H9 (cell line): ENCODE results near the gene ZNF611. TPM values are rescaled to one million over a fixed set of nuclear protein-coding genes. Genes with fewer than 3 reads are reported as not detected.

Source experiments
- DNase-seq: peaks from one replicate; pipeline ENCODE4 v3.0.0-alpha.2; 2017
- H2AFZ ChIP-seq: one replicate; pipeline ENCODE4 v1.6.1; 2013; ENCODE audit warnings: mild to moderate bottlenecking, low read length, control low read depth, moderate library complexity
- H2AK5ac ChIP-seq: 2 replicates; pipeline ENCODE4 v1.6.1; 2013; ENCODE audit warnings: low read length, control low read depth, mixed read lengths; ENCODE audit not compliant: insufficient read length
- H2BK120ac ChIP-seq: one replicate; pipeline ENCODE4 v1.6.1; 2013; ENCODE audit warnings: low read depth, mild to moderate bottlenecking, low read length, control low read depth, inconsistent platforms; ENCODE audit not compliant: poor library complexity, severe bottlenecking
- H2BK12ac ChIP-seq: 2 replicates; pipeline ENCODE4 v1.6.1; 2013; ENCODE audit warnings: low read length, control low read depth, mixed read lengths, low read depth; ENCODE audit not compliant: insufficient read length
- H2BK15ac ChIP-seq: 2 replicates; pipeline ENCODE4 v1.6.1; 2013; ENCODE audit warnings: low read depth, low read length, control low read depth
- H2BK20ac ChIP-seq: one replicate; pipeline ENCODE4 v1.6.1; 2013; ENCODE audit warnings: low read depth, mild to moderate bottlenecking, low read length, control low read depth, inconsistent platforms; ENCODE audit not compliant: poor library complexity, severe bottlenecking
- H2BK5ac ChIP-seq: 2 replicates; pipeline ENCODE4 v1.6.1; 2013; ENCODE audit warnings: low read length, control low read depth, mixed read lengths; ENCODE audit not compliant: insufficient read length
- H3K14ac ChIP-seq: 2 replicates; pipeline ENCODE4 v1.6.1; 2013; ENCODE audit warnings: low read length, control low read depth; ENCODE audit not compliant: insufficient read depth
- H3K18ac ChIP-seq: 2 replicates; pipeline ENCODE4 v1.6.1; 2013; ENCODE audit warnings: low read depth, mild to moderate bottlenecking, mixed read lengths, low read length, control low read depth; ENCODE audit not compliant: insufficient read length
- H3K23ac ChIP-seq: 2 replicates; pipeline ENCODE4 v1.6.1; 2013; ENCODE audit warnings: low read length, control low read depth, mixed read lengths, low read depth; ENCODE audit not compliant: insufficient read length
- H3K23me2 ChIP-seq: 2 replicates; pipeline ENCODE4 v1.6.1; 2013; ENCODE audit warnings: low read depth, mild to moderate bottlenecking, mixed read lengths, low read length, control low read depth; ENCODE audit not compliant: insufficient read length, poor library complexity, severe bottlenecking
- H3K27ac ChIP-seq: 2 replicates; pipeline ENCODE4 v1.5.1; 2013; ENCODE audit warnings: low read length, control low read depth, mixed read lengths, low read depth; ENCODE audit not compliant: insufficient read length
- H3K27me3 ChIP-seq: 2 replicates; pipeline ENCODE4 v1.6.1; 2013; ENCODE audit warnings: low read length, control low read depth, inconsistent platforms; ENCODE audit not compliant: insufficient read depth
- H3K4ac ChIP-seq: 2 replicates; pipeline ENCODE4 v1.6.1; 2013; ENCODE audit warnings: low read depth, mild to moderate bottlenecking, control low read depth, inconsistent platforms, low read length, moderate library complexity
- H3K4me1 ChIP-seq: 2 replicates; pipeline ENCODE4 v1.6.1; 2013; ENCODE audit warnings: low read length, control low read depth, inconsistent platforms; ENCODE audit not compliant: insufficient read depth
- H3K4me2 ChIP-seq: 2 replicates; pipeline ENCODE4 v1.6.1; 2013; ENCODE audit warnings: low read length, control low read depth, mixed read lengths; ENCODE audit not compliant: insufficient read length, insufficient read depth
- H3K56ac ChIP-seq: 2 replicates; pipeline ENCODE4 v1.6.1; 2013; ENCODE audit warnings: low read depth, mild to moderate bottlenecking, mixed read lengths, low read length, control low read depth; ENCODE audit not compliant: insufficient read length
- H3K79me1 ChIP-seq: 2 replicates; pipeline ENCODE4 v1.6.1; 2013; ENCODE audit warnings: low read depth, mild to moderate bottlenecking, moderate library complexity, low read length, control low read depth, inconsistent platforms; ENCODE audit not compliant: insufficient read depth, poor library complexity, severe bottlenecking
- H3K79me2 ChIP-seq: 2 replicates; pipeline ENCODE4 v1.6.1; 2013; ENCODE audit warnings: low read length, control low read depth, inconsistent platforms; ENCODE audit not compliant: insufficient read depth
- H3K9ac ChIP-seq: 2 replicates; pipeline ENCODE4 v1.6.1; 2013; ENCODE audit warnings: low read length, control low read depth, mixed read lengths; ENCODE audit not compliant: insufficient read length; ENCODE audit errors: extremely low read depth
- H3K9me3 ChIP-seq: one replicate; pipeline ENCODE4 v1.6.1; 2013; ENCODE audit warnings: low read depth, low read length, inconsistent platforms; ENCODE audit not compliant: control insufficient read depth
- H3T11ph ChIP-seq: one replicate; pipeline ENCODE4 v1.6.1; 2013; ENCODE audit warnings: mild to moderate bottlenecking, low read length, control low read depth, inconsistent platforms
- H4K20me1 ChIP-seq: one replicate; pipeline ENCODE4 v1.6.1; 2013; ENCODE audit not compliant: control insufficient read depth, insufficient read length, insufficient read depth
- H4K5ac ChIP-seq: 2 replicates; pipeline ENCODE4 v1.6.1; 2013; ENCODE audit warnings: low read depth, mild to moderate bottlenecking, mixed read lengths, low read length, control low read depth; ENCODE audit not compliant: insufficient read length
- H4K8ac ChIP-seq: replicated peaks from 2 replicates; pipeline ENCODE4 v1.6.1; 2013; ENCODE audit warnings: low read length, control low read depth, mixed read lengths, low read depth; ENCODE audit not compliant: insufficient read length
- H4K91ac ChIP-seq: 2 replicates; pipeline ENCODE4 v1.6.1; 2013; ENCODE audit warnings: low read depth, mild to moderate bottlenecking, moderate library complexity, mixed read lengths, low read length, control low read depth; ENCODE audit not compliant: insufficient read length
- H3K27ac Mint-ChIP-seq, 3 experiments: 2 replicates in 2 of 3; 3 replicates in 1 of 3; pipeline ENCODE4 v1.8.0; 2020 to 2021; ENCODE audit warnings: mixed read lengths in 3 of 3, mild to moderate bottlenecking in 1 of 3, moderate library complexity in 1 of 3
- H3K27me3 Mint-ChIP-seq: 2 replicates; pipeline ENCODE4 v1.8.0; 2021; ENCODE audit warnings: low read depth, mild to moderate bottlenecking, moderate library complexity, mixed read lengths
- H3K36me3 Mint-ChIP-seq, 3 experiments: 2 replicates in 2 of 3; 3 replicates in 1 of 3; pipeline ENCODE4 v1.8.0; 2020 to 2021; ENCODE audit warnings: low read depth in 3 of 3, mixed read lengths in 3 of 3; ENCODE audit not compliant: insufficient read depth in 1 of 3
- H3K4me1 Mint-ChIP-seq, 2 experiments: 2 replicates each; pipeline ENCODE4 v1.8.0; 2020; ENCODE audit warnings: mixed read lengths in 2 of 2
- H3K4me3 Mint-ChIP-seq, 2 experiments: 2 replicates in 1 of 2; 3 replicates in 1 of 2; pipeline ENCODE4 v1.8.0; 2020 to 2021; ENCODE audit warnings: mild to moderate bottlenecking in 2 of 2, mixed read lengths in 2 of 2, moderate library complexity in 1 of 2
- H3K9me3 Mint-ChIP-seq, 2 experiments: 2 replicates in 1 of 2; 3 replicates in 1 of 2; pipeline ENCODE4 v1.8.0; 2020; ENCODE audit warnings: mild to moderate bottlenecking in 2 of 2, mixed read lengths in 2 of 2, moderate library complexity in 1 of 2
- CTCF ChIP-seq: fragments of 200-600 bp; sonication (generic); conservative IDR thresholded peaks from 3 replicates; pipeline ENCODE4 v1.8.0; 2021; ENCODE audit warnings: antibody characterized with exemption, mild to moderate bottlenecking
- WGBS: extraction: QIAGEN DNeasy Blood & Tissue Kit; methylation state at CpG from one replicate; pipeline ENCODE4 v1.1.7; 2013; ENCODE audit warnings: missing lambda C conversion rate, low lambda C conversion rate, mixed read lengths; ENCODE audit not compliant: insufficient read length; ENCODE audit errors: extremely low coverage; 5-methylcytosine and 5-hydroxymethylcytosine counted together
- total RNA-seq: library from RNA; stranded (reverse); gene quantifications from 2 replicates; pipeline ENCODE4 v1.2.1, GENCODE V29; 2021

ZNF611 gene
- total RNA-seq, 1 experiment from 2014 or later: 25.6 TPM

- Histone ChIP-seq H3K56ac (no peak overlapping the region), H2BK15ac (no peak overlapping the region), H4K20me1 (no peaks in the 10 kb centered on the region), H3K4me1 (no peaks in the 10 kb centered on the region), H3K4ac (no peak overlapping the region; the same call in 1 of the 2 replicates), H3K18ac (no peak overlapping the region), H2AFZ (no peak overlapping the region), H3K79me2 (no peaks in the 10 kb centered on the region), H2BK12ac (no peak overlapping the region), H3K23ac (no peak overlapping the region), H3K4me2 (no peak overlapping the region), H2AK5ac (no peak overlapping the region), H3K9me3 (no peaks in the 10 kb centered on the region), H3K9ac (no peak overlapping the region), H3K23me2 (no peaks in the 10 kb centered on the region), H3T11ph (no peak overlapping the region), H4K91ac (no peak overlapping the region), H2BK5ac (no peak overlapping the region), H3K79me1 (no peaks in the 10 kb centered on the region), H4K8ac (no peak overlapping the region), H3K27ac (no peak overlapping the region), H2BK20ac (no peak overlapping the region), H2BK120ac (no peak overlapping the region), H3K27me3 (no peaks in the 10 kb centered on the region), H3K14ac (no peak overlapping the region), H4K5ac (no peak overlapping the region)
- Mint-ChIP-seq H3K36me3 (peaks cover 30 to 61% (median 50%) of the 10 kb centered on the region in 3 experiments), H3K9me3 (peaks cover 16 to 24% of the 10 kb centered on the region in 2 experiments), H3K4me1 (no peaks in the 10 kb centered on the region), H3K4me3 (no peak overlapping the region), H3K27ac (no peak overlapping the region; a peak in 1 of 7 replicates), H3K27me3 (peaks cover 3% of the 10 kb centered on the region)
- no peak for TF ChIP-seq CTCF
- DNase-seq: no peak
- no CpG with 5 or more reads among the region's 24 CpGs for WGBS
Observed at GRCh38 chr19:52725528-52725961, 9.3 kb downstream of the ZNF611 start.
